ENCODE data around the gene HMCES.
"Not testable (repeated sequence)": the region's sequence is repeated elsewhere in the genome, so short reads cannot be mapped to it uniquely, and the experiment has no call there.

HMCES gene

GRCh38 chr3:129336093-129336706, 57.5 kb downstream of the HMCES start:
- TF ChIP-seq ZNF132 (tag by site-specific recombination; IDR thresholded peaks at IDR 0.05; ENCODE audit: borderline replicate concordance) (no peak), ZNF354C (tag by site-specific recombination; IDR thresholded peaks at IDR 0.05; ENCODE audit: borderline replicate concordance, low read depth) (no peak), ZNF114 (tag by site-specific recombination; IDR thresholded peaks at IDR 0.05) (no peak), ZNF266 (tag by site-specific recombination; IDR thresholded peaks at IDR 0.05; ENCODE audit: low read depth) (no peak), EGR2 (tag by site-specific recombination; IDR thresholded peaks at IDR 0.05; ENCODE audit: low read depth) (no peak), ZNF184 (tag by site-specific recombination; IDR thresholded peaks at IDR 0.05) (no peak), ZFP41 (tag by site-specific recombination; IDR thresholded peaks at IDR 0.05; ENCODE audit: borderline replicate concordance) (no peak), ZNF549 (tag by site-specific recombination; IDR thresholded peaks at IDR 0.05) (no peak), SALL2 (tag by site-specific recombination; IDR thresholded peaks at IDR 0.05; ENCODE audit: borderline replicate concordance) (no peak), ZNF248 (tag by site-specific recombination; IDR thresholded peaks at IDR 0.05) (no peak), ZXDB (tag by site-specific recombination; IDR thresholded peaks at IDR 0.05) (no peak), ZIC2 (tag by site-specific recombination; IDR thresholded peaks at IDR 0.05) (no peak), ZNF664 (tag by site-specific recombination; IDR thresholded peaks at IDR 0.05) (no peak), SCRT2 (tag by site-specific recombination; IDR thresholded peaks at IDR 0.05) (no peak), MZF1 (tag by site-specific recombination; IDR thresholded peaks at IDR 0.05; ENCODE audit: borderline replicate concordance) (no peak)
- TF ChIP-seq, protein P1, sequence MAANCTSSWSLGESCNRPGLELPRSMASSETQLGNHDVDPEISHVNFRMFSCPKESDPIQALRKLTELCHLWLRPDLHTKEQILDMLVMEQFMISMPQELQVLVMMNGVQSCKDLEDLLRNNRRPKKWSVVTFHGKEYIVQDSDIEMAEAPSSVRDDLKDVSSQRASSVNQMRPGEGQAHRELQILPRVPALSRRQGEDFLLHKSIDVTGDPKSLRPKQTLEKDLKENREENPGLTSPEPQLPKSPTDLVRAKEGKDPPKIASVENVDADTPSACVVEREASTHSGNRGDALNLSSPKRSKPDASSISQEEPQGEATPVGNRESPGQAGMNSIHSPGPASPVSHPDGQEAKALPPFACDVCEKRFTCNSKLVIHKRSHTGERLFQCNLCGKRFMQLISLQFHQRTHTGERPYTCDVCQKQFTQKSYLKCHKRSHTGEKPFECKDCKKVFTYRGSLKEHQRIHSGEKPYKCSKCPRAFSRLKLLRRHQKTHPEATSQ (tag by site-specific recombination; IDR thresholded peaks at IDR 0.05): no peak
- TF ChIP-seq, protein P2, sequence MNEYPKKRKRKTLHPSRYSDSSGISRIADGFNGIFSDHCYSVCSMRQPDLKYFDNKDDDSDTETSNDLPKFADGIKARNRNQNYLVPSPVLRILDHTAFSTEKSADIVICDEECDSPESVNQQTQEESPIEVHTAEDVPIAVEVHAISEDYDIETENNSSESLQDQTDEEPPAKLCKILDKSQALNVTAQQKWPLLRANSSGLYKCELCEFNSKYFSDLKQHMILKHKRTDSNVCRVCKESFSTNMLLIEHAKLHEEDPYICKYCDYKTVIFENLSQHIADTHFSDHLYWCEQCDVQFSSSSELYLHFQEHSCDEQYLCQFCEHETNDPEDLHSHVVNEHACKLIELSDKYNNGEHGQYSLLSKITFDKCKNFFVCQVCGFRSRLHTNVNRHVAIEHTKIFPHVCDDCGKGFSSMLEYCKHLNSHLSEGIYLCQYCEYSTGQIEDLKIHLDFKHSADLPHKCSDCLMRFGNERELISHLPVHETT (tag by site-specific recombination; IDR thresholded peaks at IDR 0.05): no peak
- Histone ChIP-seq H3K4me3 (ENCODE audit: low read depth, low read length) (no peak overlapping the region), H3K4me1 (ENCODE audit: control insufficient read depth, insufficient read depth, low read length) (no peaks in the 10 kb centered on the region), H3K27ac (ENCODE audit: extremely low read depth, low read depth, low read length) (no peak overlapping the region), H3K36me3 (ENCODE audit: control insufficient read depth in 2 of 2, insufficient read depth in 1 of 2, low read length in 2 of 2) (no peaks in the 10 kb centered on the region), H3K9me3 (ENCODE audit: control insufficient read depth, insufficient read depth, low read depth, low read length) (no peaks in the 10 kb centered on the region)
- ChIA-PET CTCF (no interaction called here), POLR2A (interaction anchor here (1.2 kb wide), 1 partner anchor 20 kb away, joined by 3 read pairs; a partner anchor contains a TSS)

GRCh38 chr3:129337719-129338118, 59.0 kb downstream of the HMCES start:
- CTCF ChIA-PET; H3K36me3 ChIP-seq (ENCODE audit: control insufficient read depth in 2 of 2, insufficient read depth in 1 of 2, low read length in 2 of 2); H3K4me3 ChIP-seq (ENCODE audit: low read depth, low read length); H3K4me1 ChIP-seq (ENCODE audit: control insufficient read depth, insufficient read depth, low read length); H3K27ac ChIP-seq (ENCODE audit: extremely low read depth, low read depth, low read length); POLR2A ChIA-PET; H3K9me3 ChIP-seq (ENCODE audit: control insufficient read depth, insufficient read depth, low read depth, low read length): not testable (repeated sequence)

DNA sequence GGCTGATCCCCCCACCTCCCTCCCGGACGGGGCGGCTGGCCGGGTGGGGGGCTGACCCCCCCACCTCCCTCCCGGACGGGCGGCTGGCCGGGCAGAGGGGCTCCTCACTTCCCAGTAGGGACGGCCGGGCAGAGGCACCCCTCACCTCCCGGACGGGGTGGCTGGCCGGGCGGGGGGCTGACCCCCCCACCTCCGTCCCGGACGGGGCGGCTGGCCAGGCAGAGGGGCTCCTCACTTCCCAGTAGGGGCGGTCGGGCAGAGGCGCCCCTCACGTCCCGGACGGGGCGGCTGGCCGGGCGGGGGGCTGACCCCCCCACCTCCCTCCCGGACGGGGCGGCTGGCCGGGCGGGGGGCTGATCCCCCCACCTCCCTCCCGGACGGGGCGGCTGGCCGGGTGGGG, 60.5 kb downstream of the HMCES start:
- CTCF ChIA-PET; H3K4me1 ChIP-seq (ENCODE audit: control insufficient read depth, insufficient read depth, low read length); POLR2A ChIA-PET; H3K9me3 ChIP-seq (ENCODE audit: control insufficient read depth, insufficient read depth, low read depth, low read length); H3K4me3 ChIP-seq (ENCODE audit: low read depth, low read length); H3K27ac ChIP-seq (ENCODE audit: extremely low read depth, low read depth, low read length); H3K36me3 ChIP-seq (ENCODE audit: control insufficient read depth in 2 of 2, insufficient read depth in 1 of 2, low read length in 2 of 2): not testable (repeated sequence)

DNA sequence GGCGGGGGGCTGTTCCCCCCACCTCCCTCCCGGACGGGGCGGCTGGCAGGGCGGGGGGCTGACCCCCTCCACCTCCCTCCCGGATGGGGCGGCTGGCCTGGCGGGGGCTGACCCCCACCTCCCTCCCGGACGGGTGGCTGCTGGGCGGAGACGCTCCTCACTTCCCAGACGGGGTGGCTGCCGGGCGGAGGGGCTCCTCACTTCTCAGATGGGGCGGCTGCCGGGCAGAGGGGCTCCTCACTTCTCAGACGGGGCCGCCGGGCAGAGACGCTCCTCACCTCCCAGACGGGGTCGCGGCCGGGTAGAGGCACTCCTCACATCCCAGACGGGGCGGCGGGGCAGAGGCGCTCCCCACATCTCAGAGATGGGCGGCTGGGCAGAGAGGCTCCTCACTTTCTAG, 61.2 kb downstream of the HMCES start:
- H3K36me3 ChIP-seq (ENCODE audit: control insufficient read depth in 2 of 2, insufficient read depth in 1 of 2, low read length in 2 of 2); POLR2A ChIA-PET; H3K4me1 ChIP-seq (ENCODE audit: control insufficient read depth, insufficient read depth, low read length); H3K9me3 ChIP-seq (ENCODE audit: control insufficient read depth, insufficient read depth, low read depth, low read length); CTCF ChIA-PET; H3K4me3 ChIP-seq (ENCODE audit: low read depth, low read length); H3K27ac ChIP-seq (ENCODE audit: extremely low read depth, low read depth, low read length): not testable (repeated sequence)
